Vagina (tissue), 2 donors: Measurements from ENCODE around the gene ZNF318. TPM values are rescaled to one million over a fixed set of nuclear protein-coding genes. Genes with fewer than 3 reads are reported as not detected.
"Not testable (repeated sequence)": the region's sequence is repeated elsewhere in the genome, so short reads cannot be mapped to it uniquely, and the experiment has no call there.

Experiments
- DNase-seq, 2 donors: peaks; one replicate each; pipeline ENCODE4 v3.0.0-alpha.2; 2017; ENCODE audit errors: extremely low spot score in 2 of 2
- H3K27ac ChIP-seq: fragments of 200-600 bp; sonication (generic); one replicate; pipeline ENCODE4 v1.5.1; 2019
- H3K27me3 ChIP-seq: fragments of 200-600 bp; sonication (generic); one replicate; pipeline ENCODE4 v1.5.1; 2019
- H3K36me3 ChIP-seq, 2 donors: fragments of 200-600 bp; sonication (generic); one replicate each; pipeline ENCODE4 v1.5.1; 2017 to 2019
- H3K4me1 ChIP-seq: fragments of 200-600 bp; sonication (generic); one replicate; pipeline ENCODE4 v1.5.1; 2019
- H3K4me3 ChIP-seq, 2 donors: fragments of 200-600 bp; sonication (generic); 1 replicate in 1 of 2; 2 replicates in 1 of 2; pipeline ENCODE4 v1.5.1; 2016 to 2019
- H3K9me3 ChIP-seq: fragments of 200-600 bp; sonication (generic); one replicate; pipeline ENCODE4 v1.5.1; 2019
- POLR2A ChIP-seq, 2 donors: fragments of 450-650 bp; IDR thresholded peaks; one replicate each; pipeline ENCODE4 v1.6.1; 2017; ENCODE audit warnings: antibody characterized with exemption in 2 of 2, mild to moderate bottlenecking in 2 of 2, moderate library complexity in 2 of 2
- POLR2AphosphoS5 ChIP-seq, 2 donors: sonication (generic); formaldehyde crosslinking; IDR thresholded peaks; one replicate each; pipeline ENCODE4 v1.9.0; 2017; ENCODE audit warnings: antibody characterized with exemption in 2 of 2, mild to moderate bottlenecking in 2 of 2, low read depth in 1 of 2; ENCODE audit not compliant: insufficient read depth in 1 of 2
- intact Hi-C: fragments of 100-400 bp; cut with DNase I; formaldehyde crosslinking; loops from one replicate; pipeline ENCODE4 v1.15.1; 2023
- total RNA-seq: library from RNA; depleted of rRNA; stranded (reverse); fragments of >200 nt; gene quantifications from one replicate; pipeline ENCODE4 v1.2.3, GENCODE V29; 2016
- TF ChIP-seq, protein P1 (sequence below), 3 experiments: fragments of 450-650 bp in 2 of 3; fragments of 200-600 bp in 1 of 3; sonication (generic) in 1 of 3; IDR thresholded peaks; one replicate each; pipeline ENCODE4 v1.5.1; 2017 to 2019; ENCODE audit warnings: antibody characterized with exemption in 3 of 3, mild to moderate bottlenecking in 2 of 3, moderate library complexity in 2 of 3

ZNF318 gene
- total RNA-seq, 1 donor from 2014 or later: 17.2 TPM

DNA sequence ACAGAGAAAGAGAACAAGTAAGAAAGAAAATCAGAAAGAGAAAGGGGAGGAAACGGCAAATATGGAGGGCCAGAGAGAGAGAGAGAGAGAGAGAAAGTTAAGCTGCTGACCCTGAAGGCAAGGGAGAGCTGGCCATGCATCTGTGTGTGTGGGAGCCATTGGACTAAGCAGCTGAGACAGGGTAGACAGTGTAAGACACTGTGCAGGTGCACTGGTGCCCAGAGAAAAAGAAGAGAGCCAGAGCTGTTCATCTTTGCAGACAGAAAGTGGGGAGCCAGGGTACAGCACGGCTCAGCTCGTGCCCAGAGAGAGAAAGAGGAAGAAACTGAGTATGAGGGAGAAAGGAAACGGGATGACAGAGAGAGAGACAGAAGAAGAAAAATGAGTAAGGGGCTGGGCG lies 24.2 kb upstream of the ZNF318 start:
- Histone ChIP-seq H3K27ac (no peak overlapping the region), H3K9me3 (no peaks in the 10 kb centered on the region), H3K4me1 (no peaks in the 10 kb centered on the region), H3K36me3 (no peaks in the 10 kb centered on the region), H3K4me3 (no peak overlapping the region), H3K27me3 (no peaks in the 10 kb centered on the region)
- DNase-seq: no peak
- TF ChIP-seq POLR2AphosphoS5 (IDR thresholded peaks at IDR 0.05; ENCODE audit: insufficient read depth in 1 of 2, low read depth in 1 of 2) (no peak), POLR2A (IDR thresholded peaks at IDR 0.05) (no peak)
- TF ChIP-seq, protein P1, sequence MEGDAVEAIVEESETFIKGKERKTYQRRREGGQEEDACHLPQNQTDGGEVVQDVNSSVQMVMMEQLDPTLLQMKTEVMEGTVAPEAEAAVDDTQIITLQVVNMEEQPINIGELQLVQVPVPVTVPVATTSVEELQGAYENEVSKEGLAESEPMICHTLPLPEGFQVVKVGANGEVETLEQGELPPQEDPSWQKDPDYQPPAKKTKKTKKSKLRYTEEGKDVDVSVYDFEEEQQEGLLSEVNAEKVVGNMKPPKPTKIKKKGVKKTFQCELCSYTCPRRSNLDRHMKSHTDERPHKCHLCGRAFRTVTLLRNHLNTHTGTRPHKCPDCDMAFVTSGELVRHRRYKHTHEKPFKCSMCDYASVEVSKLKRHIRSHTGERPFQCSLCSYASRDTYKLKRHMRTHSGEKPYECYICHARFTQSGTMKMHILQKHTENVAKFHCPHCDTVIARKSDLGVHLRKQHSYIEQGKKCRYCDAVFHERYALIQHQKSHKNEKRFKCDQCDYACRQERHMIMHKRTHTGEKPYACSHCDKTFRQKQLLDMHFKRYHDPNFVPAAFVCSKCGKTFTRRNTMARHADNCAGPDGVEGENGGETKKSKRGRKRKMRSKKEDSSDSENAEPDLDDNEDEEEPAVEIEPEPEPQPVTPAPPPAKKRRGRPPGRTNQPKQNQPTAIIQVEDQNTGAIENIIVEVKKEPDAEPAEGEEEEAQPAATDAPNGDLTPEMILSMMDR (IDR thresholded peaks at IDR 0.05): no peak
- intact Hi-C loops: no loop called here

GRCh38 chr6:43393133-43393532 lies 23.7 kb upstream of the ZNF318 start:
- DNase-seq, H3K4me3 ChIP-seq, H3K27ac ChIP-seq, H3K4me1 ChIP-seq, H3K9me3 ChIP-seq, intact Hi-C loops, H3K27me3 ChIP-seq, H3K36me3 ChIP-seq: not testable (repeated sequence)

GRCh38 chr6:43391440-43392031 lies 22.1 kb upstream of the ZNF318 start:
- H3K36me3 ChIP-seq: no peaks in the 10 kb centered on the region
- no peak overlapping the region for H3K27ac ChIP-seq
- no peaks in the 10 kb centered on the region for H3K27me3 ChIP-seq
- intact Hi-C loops: no loop called here
- H3K4me1 ChIP-seq: no peaks in the 10 kb centered on the region
- TF ChIP-seq POLR2A (IDR thresholded peaks at IDR 0.05) (no peak), POLR2AphosphoS5 (IDR thresholded peaks at IDR 0.05; ENCODE audit: insufficient read depth in 1 of 2, low read depth in 1 of 2) (no peak)
- TF ChIP-seq, protein P1 (IDR thresholded peaks at IDR 0.05): no peak
- no peak overlapping the region for H3K4me3 ChIP-seq
- no peak for DNase-seq
- no peaks in the 10 kb centered on the region for H3K9me3 ChIP-seq

DNA sequence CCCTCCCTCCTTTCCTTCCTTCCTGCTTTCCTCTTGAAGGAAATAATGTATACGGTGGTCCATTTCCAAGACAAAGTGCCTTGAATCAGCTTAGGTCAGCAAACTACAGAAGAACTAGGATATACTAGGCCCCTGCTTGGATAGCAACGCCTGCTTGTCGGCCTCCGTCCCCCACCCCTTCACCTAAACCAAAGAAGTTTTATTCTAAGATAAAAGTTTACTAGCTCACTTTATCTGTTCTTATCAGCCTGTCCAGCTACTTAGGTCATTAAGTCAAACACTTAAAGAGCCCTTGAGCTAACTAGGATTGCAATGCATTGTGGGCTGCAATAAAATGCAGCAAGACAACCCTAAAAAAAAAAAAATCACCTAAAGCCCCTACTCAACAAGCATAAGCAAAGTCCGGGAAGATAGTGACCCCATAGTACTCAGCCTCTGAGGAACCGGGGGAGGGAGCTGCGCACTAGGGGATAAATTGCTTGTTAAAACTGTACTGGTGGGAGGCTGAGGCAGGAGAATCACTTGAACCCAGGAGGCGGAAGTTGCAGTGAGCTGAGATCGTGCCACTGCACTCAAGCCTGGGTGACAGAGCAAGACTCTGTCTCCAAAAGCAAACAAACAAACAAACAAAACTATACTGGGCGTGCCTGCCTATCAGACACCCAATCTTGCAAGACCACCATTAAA lies 21.4 kb upstream of the ZNF318 start:
- intact Hi-C loops, H3K36me3 ChIP-seq, DNase-seq, H3K27me3 ChIP-seq, H3K27ac ChIP-seq, H3K4me3 ChIP-seq, H3K4me1 ChIP-seq, H3K9me3 ChIP-seq: not testable (repeated sequence)

- no peak overlapping the region for H3K27ac ChIP-seq
- H3K4me3 ChIP-seq: no peak overlapping the region
- no peaks in the 10 kb centered on the region for H3K36me3 ChIP-seq
- no peaks in the 10 kb centered on the region for H3K4me1 ChIP-seq
- no peak for DNase-seq
- TF ChIP-seq, protein P1 (IDR thresholded peaks at IDR 0.05): no peak
- TF ChIP-seq POLR2AphosphoS5 (IDR thresholded peaks at IDR 0.05; ENCODE audit: insufficient read depth in 1 of 2, low read depth in 1 of 2) (no peak), POLR2A (IDR thresholded peaks at IDR 0.05) (no peak)
- intact Hi-C loops: no loop called here
- H3K27me3 ChIP-seq: no peaks in the 10 kb centered on the region
- H3K9me3 ChIP-seq: no peaks in the 10 kb centered on the region
Observed at GRCh38 chr6:43389730-43390295, 20.4 kb upstream of the ZNF318 start.

GRCh38 chr6:43386492-43386891 lies 17.0 kb upstream of the ZNF318 start:
- Histone ChIP-seq H3K27me3 (no peaks in the 10 kb centered on the region), H3K9me3 (no peaks in the 10 kb centered on the region), H3K36me3 (no peaks in the 10 kb centered on the region), H3K27ac (no peak overlapping the region), H3K4me3 (no peak overlapping the region), H3K4me1 (no peaks in the 10 kb centered on the region)
- DNase-seq: no peak
- TF ChIP-seq, protein P1 (IDR thresholded peaks at IDR 0.05): no peak
- TF ChIP-seq POLR2AphosphoS5 (IDR thresholded peaks at IDR 0.05; ENCODE audit: insufficient read depth in 1 of 2, low read depth in 1 of 2) (no peak), POLR2A (IDR thresholded peaks at IDR 0.05) (no peak)
- intact Hi-C loops: no loop called here
